Ovary (tissue), 3 donors: ENCODE measurements around the gene EYS.

Experiments
- POLR2A ChIP-seq: fragments of 450-650 bp; IDR thresholded peaks from one replicate; pipeline ENCODE4 v1.6.1; 2017; ENCODE audit warnings: antibody characterized with exemption, mild to moderate bottlenecking, moderate library complexity
- TF ChIP-seq, protein P1 (sequence below), 3 donors: fragments of 450-650 bp in 2 of 3; fragments of 200-600 bp in 1 of 3; IDR thresholded peaks; one replicate each; pipeline versions ENCODE4 v1.5.1 to v1.8.0; 2016 to 2022; ENCODE audit warnings: antibody characterized with exemption in 3 of 3, mild to moderate bottlenecking in 1 of 3
- donor health status: DM: no; HTN: no; CAD: no.

DNA sequence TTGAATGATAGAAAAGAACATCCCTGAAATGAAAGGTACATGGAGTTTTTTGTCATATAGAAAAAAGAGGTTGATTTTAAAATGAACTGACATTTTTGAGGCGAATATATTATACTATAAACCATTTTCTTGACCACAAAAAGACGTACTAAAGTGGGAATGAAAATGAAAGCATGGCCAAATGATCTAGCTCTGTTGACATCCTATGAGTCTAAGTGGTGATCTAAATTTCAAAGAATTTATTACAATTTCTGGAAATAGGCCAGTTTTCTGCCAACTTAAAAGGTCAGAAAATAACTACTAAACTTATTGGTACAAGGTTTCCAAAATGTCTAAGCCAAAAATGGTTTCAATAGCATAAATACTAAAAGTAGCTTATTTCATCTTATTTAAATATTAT lies 536.8 kb downstream of the EYS start:
- TF ChIP-seq, protein P1, sequence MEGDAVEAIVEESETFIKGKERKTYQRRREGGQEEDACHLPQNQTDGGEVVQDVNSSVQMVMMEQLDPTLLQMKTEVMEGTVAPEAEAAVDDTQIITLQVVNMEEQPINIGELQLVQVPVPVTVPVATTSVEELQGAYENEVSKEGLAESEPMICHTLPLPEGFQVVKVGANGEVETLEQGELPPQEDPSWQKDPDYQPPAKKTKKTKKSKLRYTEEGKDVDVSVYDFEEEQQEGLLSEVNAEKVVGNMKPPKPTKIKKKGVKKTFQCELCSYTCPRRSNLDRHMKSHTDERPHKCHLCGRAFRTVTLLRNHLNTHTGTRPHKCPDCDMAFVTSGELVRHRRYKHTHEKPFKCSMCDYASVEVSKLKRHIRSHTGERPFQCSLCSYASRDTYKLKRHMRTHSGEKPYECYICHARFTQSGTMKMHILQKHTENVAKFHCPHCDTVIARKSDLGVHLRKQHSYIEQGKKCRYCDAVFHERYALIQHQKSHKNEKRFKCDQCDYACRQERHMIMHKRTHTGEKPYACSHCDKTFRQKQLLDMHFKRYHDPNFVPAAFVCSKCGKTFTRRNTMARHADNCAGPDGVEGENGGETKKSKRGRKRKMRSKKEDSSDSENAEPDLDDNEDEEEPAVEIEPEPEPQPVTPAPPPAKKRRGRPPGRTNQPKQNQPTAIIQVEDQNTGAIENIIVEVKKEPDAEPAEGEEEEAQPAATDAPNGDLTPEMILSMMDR (IDR thresholded peaks at IDR 0.05): no peak
- no peak for TF ChIP-seq POLR2A
